AG04450 (cell line): ENCODE data around the gene SLC6A2. TPM values are rescaled to one million over a fixed set of nuclear protein-coding genes. Genes with fewer than 3 reads are reported as not detected.

ENCODE experiments used
- CTCF ChIA-PET: fragments of 300-600, 350-600 bp; formaldehyde crosslinking; extraction: SDS; loops from one replicate; lab custom pipeline; 2022; ENCODE audit warnings: antibody characterized with exemption, inconsistent platforms; lab: Charles Lee
- POLR2A ChIA-PET: fragments of 350-600 bp; formaldehyde crosslinking; extraction: SDS; loops from one replicate; lab custom pipeline; 2021; ENCODE audit warnings: antibody characterized with exemption, inconsistent platforms; lab: Yijun Ruan, JAX
- DNase-seq: peaks from one replicate; pipeline ENCODE4 v3.0.0-alpha.2; 2011; ENCODE audit warnings: low read depth, low spot score
- H3K27ac ChIP-seq: one replicate; pipeline ENCODE4 v1.5.1; 2012; ENCODE audit warnings: low read depth, low read length, control low read depth
- H3K27me3 ChIP-seq: one replicate; pipeline ENCODE4 v1.6.0; 2012; ENCODE audit warnings: low read length; ENCODE audit not compliant: control insufficient read depth, insufficient read depth
- H3K4me3 ChIP-seq: 2 replicates; pipeline ENCODE4 v1.5.1; 2011; ENCODE audit warnings: mild to moderate bottlenecking, low read depth, low read length, control low read depth
- H3K9me3 ChIP-seq: 2 replicates; pipeline ENCODE4 v1.5.1; 2012; ENCODE audit warnings: low read length; ENCODE audit not compliant: control insufficient read depth, insufficient read depth
- CTCF ChIP-seq: IDR thresholded peaks from 2 replicates; pipeline ENCODE4 v1.5.1; 2011; ENCODE audit warnings: low read depth, low read length, control low read depth, inconsistent platforms
- polyA plus RNA-seq: library from polyadenylated mRNA; depleted of rRNA; stranded (reverse); fragments of >200 nt; gene quantifications from 2 replicates; pipeline ENCODE4 v1.2.3, GENCODE V29; 2011

Gene SLC6A2
- polyA plus RNA-seq, 1 experiment, result not detected

GRCh38 chr16:55640701-55641327 lies 15.0 kb upstream of the SLC6A2 start:
- no peak for TF ChIP-seq CTCF
- CTCF ChIA-PET, result interaction anchor here (1.2 to 3.4 kb wide), 3 partner anchors 62 to 176 kb away, joined by 3 to 20 read pairs (median 3); no protein-coding TSS in a partner anchor
- peaks cover 43% of the 10 kb centered on the region for H3K27me3 ChIP-seq
- no peaks in the 10 kb centered on the region for H3K9me3 ChIP-seq
- H3K27ac ChIP-seq, result no peak overlapping the region
- POLR2A ChIA-PET, result interaction anchor here (0.6 kb wide), 1 partner anchor 140 kb away, joined by 3 read pairs; no protein-coding TSS in a partner anchor
- no peak overlapping the region for H3K4me3 ChIP-seq
- no peak for DNase-seq

DNA sequence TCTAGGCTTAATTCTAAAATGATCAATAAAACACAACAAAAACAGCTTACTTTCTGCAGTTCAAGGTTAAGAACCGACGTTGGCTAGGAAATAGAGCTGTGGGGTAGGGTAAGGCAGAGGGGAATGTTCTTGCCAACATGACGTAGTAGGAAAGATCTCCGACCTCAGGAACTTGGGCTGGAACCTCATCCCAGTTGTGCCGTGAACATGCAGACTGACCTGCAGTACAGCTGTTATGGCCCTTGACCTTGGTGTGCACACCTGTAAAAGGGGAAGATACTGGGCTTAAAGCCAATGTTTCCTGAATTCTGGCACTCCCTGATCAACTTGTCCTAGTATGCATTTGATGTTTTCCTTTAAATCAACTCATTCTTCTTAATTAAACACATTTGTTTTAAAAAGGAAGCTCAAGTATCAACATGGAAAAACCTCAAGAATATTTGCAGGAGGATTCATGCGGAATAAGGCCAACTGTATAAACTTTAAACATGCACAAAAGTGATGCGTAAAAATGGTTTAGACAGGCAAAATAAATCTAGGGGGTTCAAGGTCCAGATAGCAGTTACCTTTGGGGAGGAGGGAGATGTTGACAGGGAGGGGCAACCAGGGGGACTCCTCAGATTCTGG lies 14.2 kb upstream of the SLC6A2 start:
- no peak for DNase-seq
- Histone ChIP-seq H3K27me3 (peaks cover 45% of the 10 kb centered on the region), H3K9me3 (no peaks in the 10 kb centered on the region), H3K4me3 (no peak overlapping the region), H3K27ac (no peak overlapping the region)
- ChIA-PET POLR2A (interaction anchor here (0.6 kb wide), 1 partner anchor 141 kb away, joined by 3 read pairs; no protein-coding TSS in a partner anchor), CTCF (interaction anchor here (0.6 to 3.4 kb wide), 4 partner anchors 61 to 177 kb away, joined by 3 to 20 read pairs (median 3); no protein-coding TSS in a partner anchor)
- TF ChIP-seq CTCF, result no peak

- peaks cover 44% of the 10 kb centered on the region for H3K27me3 ChIP-seq
- no peak overlapping the region for H3K4me3 ChIP-seq
- no peaks in the 10 kb centered on the region for H3K9me3 ChIP-seq
- DNase-seq, result no peak
- no peak overlapping the region for H3K27ac ChIP-seq
- POLR2A ChIA-PET, result no interaction called here
- TF ChIP-seq CTCF, result no peak
- CTCF ChIA-PET, result interaction anchor here (1.1 to 3.4 kb wide), 2 partner anchors 171 to 178 kb away, joined by 3 to 20 read pairs; no protein-coding TSS in a partner anchor
Observed at GRCh38 chr16:55642611-55643010, 13.2 kb upstream of the SLC6A2 start.

- Histone ChIP-seq H3K9me3 (no peaks in the 10 kb centered on the region), H3K27ac (no peak overlapping the region), H3K4me3 (no peak overlapping the region), H3K27me3 (peaks cover 45% of the 10 kb centered on the region)
- DNase-seq, result no peak
- POLR2A ChIA-PET, result no interaction called here
- TF ChIP-seq CTCF, result peak; percentile 28; the same call in 1 of the 2 replicates
- CTCF ChIA-PET, result interaction anchor here (0.6 to 3.4 kb wide), 3 partner anchors 126 to 178 kb away, joined by 3 to 20 read pairs (median 3); no protein-coding TSS in a partner anchor
Observed at GRCh38 chr16:55643161-55643970, 12.4 kb upstream of the SLC6A2 start.
